Measurements from ENCODE around the gene SLC12A8.

Gene SLC12A8

GRCh38 chr3:125079675-125080045, 132.9 kb downstream of the SLC12A8 start:
- no peak for DNase-seq (ENCODE audit: low read depth in 2 of 2, low spot score in 1 of 2)

DNA sequence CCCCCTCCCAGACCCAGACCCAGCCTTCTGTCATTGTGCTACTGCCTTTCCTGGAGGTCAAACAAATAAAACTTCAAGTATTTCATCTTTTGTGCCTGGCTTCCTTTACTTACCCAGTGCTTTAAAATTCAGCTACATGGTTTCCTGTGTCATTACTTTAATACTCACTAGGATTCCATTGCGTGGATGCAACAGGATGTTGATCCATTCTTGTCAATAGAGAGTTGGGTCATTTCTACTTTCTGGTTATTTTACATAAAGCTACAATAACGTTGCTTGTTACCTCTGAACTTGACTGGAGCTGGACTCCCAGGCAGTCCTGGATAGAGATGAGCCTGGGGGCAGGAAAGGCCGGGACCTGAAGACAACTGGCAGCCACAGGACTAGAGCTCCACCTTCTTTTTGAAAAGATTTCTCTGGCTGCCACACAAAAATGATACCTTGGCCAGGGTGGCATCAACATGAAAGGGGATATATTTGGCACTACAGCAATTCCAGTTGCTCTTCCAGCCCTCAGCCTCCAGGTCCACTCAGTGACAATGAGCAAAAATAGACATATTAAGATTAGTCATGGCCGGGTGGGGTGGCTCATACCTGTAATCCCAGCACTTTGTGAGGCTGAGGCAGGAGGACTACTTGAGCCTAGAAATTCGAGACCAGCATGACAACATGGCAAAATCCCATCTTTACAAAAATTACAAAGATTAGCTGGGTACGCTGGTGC, 133.4 kb downstream of the SLC12A8 start:
- DNase-seq (ENCODE audit: low read depth in 2 of 2, low spot score in 1 of 2) = no peak

DNA sequence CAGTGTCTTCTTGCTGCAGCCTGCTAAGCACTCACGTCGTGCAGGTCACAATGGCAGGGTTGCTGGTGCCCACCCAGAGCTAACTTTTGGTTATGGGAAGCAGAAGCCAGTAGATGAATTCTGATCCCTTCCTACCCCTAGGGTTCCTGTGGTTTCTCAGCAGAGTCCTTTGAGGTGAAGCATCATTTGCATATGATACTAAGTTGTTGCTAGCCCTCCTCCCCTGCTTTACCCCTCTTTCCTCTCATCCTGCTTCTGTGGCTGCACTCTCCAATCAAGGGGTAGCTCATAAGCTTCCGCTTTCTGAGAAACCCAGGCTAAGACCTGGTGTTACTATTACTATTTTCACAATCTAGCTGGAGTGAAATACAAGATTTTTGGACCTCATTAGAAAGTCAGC, 134.7 kb downstream of the SLC12A8 start:
- DNase-seq (ENCODE audit: low read depth in 2 of 2, low spot score in 1 of 2) = no peak

- no peak for DNase-seq (ENCODE audit: low read depth in 2 of 2, low spot score in 1 of 2)
These were observed 136.1 kb downstream of the SLC12A8 start for GRCh38 chr3:125076464-125076863.

DNA sequence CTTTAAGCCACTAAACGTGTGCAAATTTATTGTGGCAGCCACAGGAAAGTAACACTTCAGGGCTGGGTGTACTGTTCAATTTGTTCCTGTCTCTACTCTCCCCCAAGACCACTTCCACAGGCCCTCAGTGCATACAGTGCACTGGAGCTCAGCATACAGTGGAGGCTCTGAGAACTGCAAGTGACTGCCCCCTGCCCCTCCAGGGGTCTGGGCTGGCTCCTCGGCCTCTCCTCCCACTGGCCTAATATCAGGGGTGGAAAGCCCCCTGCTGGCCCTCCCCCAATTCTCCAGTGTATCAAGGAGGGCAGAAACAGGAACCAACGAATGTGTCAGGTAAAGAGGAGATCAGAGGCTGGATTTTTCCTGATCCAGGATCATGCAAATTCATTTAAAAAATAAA, 136.8 kb downstream of the SLC12A8 start:
- DNase-seq (ENCODE audit: low read depth in 2 of 2, low spot score in 1 of 2) = no peak

DNA sequence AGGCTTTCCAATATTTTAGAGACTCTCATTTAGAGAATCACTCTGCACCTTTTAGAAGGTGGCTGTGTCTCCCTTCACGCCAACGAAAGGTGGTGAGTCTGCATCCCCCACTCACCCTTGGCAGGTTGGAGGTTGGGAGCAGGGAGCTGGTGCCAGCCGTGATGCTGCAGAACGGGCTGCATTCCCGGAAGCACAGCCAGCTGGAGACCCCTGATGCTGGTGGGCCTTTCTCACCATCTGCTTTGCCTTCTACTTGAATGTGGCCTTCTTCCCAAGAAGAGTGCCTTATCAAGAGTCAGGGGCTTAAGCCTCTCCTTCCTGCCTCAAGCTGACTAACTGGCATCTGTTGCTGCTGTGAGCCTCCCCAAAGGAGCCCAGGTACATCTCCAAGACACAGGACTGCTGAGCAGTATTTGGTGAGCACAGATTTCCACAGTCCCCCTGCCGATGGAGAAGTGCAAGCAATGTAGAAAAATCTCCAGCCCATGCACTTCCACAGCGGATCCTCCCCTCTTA, 139.1 kb downstream of the SLC12A8 start:
- no peak for DNase-seq (ENCODE audit: low read depth in 2 of 2, low spot score in 1 of 2)

DNA sequence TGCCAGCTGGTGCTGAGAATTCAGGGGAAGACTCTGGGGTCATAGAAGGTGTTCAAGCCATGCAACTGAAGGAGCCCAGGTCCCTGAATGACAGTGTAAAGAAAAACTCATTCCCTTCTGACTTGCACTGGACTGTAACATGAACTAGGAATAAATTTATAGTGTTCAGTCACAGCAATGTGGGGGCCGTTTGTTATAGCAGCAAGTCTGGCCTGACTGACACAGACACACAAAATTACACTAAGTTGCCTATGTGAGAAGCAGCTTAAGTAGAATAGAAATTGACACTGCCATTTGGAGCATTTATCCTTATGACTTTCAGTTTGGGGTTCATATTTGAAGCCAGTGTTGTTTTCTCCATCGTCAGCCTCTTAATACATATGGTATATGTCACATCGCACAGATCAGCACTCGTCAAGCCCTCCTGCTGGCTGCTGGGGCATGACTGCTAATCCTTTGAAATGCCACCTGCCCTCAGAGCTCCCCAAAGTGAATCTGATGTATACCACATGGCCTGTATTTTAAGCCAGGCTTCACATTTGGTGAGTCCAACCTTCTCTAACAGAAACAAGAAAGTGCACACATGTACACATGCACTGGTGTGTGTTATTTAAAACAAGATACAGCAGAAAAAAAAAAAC, 139.7 kb downstream of the SLC12A8 start:
- no peak for DNase-seq (ENCODE audit: low read depth in 2 of 2, low spot score in 1 of 2)

GRCh38 chr3:125072301-125072700, 140.2 kb downstream of the SLC12A8 start:
- no peak for DNase-seq (ENCODE audit: low read depth in 2 of 2, low spot score in 1 of 2)

DNA sequence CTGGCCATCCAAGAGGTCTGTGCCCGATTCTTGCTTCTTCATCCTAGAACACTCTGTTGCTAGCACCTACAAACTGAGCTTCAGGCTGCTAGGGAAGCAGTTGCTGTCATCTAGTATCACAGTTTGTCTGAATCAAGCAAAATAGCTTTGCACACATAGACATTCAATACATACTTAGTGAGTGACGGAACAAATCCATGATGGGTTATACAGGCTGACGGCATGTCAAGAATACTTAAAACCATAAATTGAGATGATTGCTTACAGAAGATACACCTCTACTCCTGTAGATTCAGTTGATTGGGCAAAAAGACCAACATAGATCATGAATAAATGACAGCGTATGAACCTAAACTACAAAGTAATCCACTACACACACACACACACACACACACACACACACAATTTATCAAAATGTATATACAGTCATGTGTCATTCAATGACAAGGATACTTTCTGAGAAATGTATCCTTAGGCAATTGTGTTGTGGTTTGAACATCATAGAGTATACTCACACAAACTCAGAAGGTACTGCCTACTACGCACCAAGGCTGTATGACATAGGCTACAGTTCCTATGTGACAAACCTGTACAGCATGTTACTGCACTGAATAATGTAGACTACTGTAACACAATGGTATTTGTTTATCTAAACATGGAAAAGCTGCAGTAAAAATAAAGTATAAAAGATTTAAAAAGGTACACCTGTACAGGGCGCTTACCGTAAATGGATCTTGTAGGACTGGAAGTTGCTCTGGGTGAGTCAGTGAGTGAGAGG, 142.4 kb downstream of the SLC12A8 start:
- DNase-seq (ENCODE audit: low read depth in 2 of 2, low spot score in 1 of 2) = no peak

GRCh38 chr3:125069452-125069851, 143.1 kb downstream of the SLC12A8 start:
- DNase-seq (ENCODE audit: low read depth in 2 of 2, low spot score in 1 of 2) = no peak

GRCh38 chr3:125068265-125068664, 144.3 kb downstream of the SLC12A8 start:
- DNase-seq (ENCODE audit: low read depth in 2 of 2, low spot score in 1 of 2) = no peak

DNA sequence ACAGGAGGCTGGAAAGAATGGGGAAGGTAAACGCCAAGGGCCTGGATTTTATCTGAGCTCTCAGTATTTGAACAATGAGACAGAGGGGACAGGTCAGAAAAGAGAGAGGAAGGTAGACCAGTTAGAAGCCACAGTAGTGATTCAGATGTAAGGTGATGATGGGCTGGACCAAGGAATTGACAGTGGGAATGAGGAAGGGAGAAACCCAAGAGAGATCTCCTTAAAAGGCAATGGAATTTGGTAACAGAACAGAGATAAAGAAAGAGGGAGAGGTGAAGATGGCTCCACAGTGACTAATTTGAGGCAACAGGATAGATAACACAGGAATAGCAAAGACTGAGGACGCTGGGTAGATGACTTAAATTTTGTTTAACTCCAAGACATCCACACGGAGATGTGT, 145.3 kb downstream of the SLC12A8 start:
- DNase-seq (ENCODE audit: low read depth in 2 of 2, low spot score in 1 of 2) = no peak

DNA sequence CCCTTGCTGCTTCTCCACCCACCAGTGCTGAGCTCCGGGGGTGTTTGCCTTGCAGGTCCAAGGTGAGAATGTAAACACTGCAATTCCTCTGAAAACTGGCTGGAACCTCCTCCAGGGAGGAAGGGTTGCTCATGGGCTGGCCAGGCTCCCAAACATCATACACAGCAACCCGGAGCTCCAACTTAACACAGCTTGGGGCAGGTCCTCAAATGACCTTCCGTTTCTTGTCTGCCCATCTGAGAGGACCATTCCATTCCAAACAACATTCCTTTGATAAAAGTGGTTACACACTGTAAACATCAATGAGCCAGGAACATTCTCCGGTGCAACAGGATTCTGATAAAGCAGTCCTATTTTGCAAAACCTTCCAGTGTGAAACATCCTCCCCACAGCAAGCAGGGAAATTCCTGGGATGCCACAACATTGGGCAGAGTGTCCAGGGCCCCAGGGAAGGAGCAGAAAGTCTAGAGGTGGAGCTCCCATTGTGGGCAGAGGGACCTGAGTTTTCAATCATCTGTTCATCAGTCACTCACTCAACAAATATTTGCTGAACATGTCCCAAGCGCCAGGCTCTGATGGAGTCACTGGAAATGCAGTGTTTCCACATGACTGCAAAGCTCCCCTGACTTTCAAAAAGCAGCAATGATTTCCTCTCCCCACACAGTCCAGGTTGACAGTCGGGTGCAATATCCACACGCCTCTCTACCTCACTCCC, 149.5 kb downstream of the SLC12A8 start:
- no peak for DNase-seq (ENCODE audit: low read depth in 2 of 2, low spot score in 1 of 2)

DNA sequence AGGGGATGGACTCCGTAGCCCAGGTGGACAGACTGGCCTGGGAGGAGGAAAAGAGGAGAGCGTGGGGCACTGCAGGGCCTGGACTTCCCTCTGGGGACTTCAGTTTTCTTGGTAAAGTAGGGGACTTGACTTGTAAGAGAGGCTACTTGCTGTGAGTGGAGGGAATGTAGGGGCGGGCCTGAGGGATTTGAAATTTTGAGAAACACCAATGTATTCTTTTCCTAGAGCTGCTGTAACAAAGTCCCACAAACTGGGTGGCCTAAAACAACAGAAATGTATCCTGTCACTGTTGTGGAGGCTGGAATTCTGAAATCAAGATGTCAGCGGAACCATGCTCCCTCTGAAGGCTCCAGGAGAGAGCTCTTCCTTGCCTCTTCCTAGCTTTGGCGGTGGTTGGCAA, 150.9 kb downstream of the SLC12A8 start:
- DNase-seq (ENCODE audit: low read depth in 2 of 2, low spot score in 1 of 2) = no peak

- DNase-seq (ENCODE audit: low read depth in 2 of 2, low spot score in 1 of 2) = no peak
These were observed 151.4 kb downstream of the SLC12A8 start for GRCh38 chr3:125061170-125061569.

DNA sequence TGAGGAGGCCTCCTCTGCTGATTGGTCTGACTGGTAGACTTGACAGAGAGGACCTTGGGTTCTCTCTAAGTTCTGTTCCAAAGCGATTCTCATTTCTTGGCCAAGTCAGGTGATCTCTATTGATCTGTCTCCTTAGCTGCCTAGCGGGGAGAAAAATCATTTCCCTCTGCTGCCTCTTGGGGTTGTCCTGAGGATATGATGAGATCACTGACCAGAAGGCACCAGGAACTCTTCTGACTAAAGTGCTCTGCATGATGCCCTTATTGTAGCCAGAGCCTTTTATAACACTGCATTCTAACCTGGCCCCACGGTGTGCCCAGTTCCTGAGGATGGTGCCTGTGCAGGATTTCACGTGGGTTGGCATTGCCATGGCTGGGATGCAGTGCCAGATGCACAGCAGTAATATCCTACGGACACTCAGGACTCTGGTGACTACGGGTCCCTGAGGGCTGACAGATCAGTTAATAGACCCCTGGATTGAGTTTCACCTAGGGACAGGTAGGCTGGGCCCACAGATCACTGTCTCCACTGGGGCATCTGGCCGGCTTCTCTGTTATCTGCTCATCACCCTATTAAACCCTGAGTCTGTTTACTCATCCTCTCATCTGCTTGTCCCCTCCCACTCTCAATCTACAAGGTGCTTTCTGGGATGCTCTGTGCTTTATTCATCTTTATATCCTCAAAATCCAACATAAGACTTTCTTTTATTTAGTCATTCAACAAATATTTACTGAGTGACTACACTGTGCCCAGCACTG, 152.9 kb downstream of the SLC12A8 start:
- no peak for DNase-seq (ENCODE audit: low read depth in 2 of 2, low spot score in 1 of 2)

- DNase-seq (ENCODE audit: low read depth in 2 of 2, low spot score in 1 of 2) = no peak
These were observed 153.6 kb downstream of the SLC12A8 start for GRCh38 chr3:125058959-125059358.

DNA sequence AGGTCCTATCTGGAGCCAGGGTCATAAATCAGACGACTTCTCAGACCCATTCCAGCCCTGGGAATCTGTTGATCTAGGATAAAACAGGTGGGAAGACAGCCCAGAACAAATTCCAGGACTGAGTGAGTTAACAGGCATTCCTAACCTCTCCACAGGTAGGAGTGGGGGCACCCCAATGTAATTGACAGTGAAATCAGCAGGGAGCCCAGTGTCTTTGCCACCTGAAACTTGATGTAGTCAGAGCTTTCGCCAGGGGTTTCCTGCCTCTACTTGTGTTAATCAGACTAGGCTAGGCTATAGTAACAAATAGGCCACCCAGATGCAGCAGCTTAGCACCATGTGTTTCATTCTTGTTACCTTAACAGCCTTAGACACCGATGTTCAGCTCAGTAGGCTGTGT, 154.0 kb downstream of the SLC12A8 start:
- no peak for DNase-seq (ENCODE audit: low read depth in 2 of 2, low spot score in 1 of 2)

- no peak for DNase-seq (ENCODE audit: low read depth in 2 of 2, low spot score in 1 of 2)
These were observed 155.2 kb downstream of the SLC12A8 start for GRCh38 chr3:125057186-125057850.
